Measurements from ENCODE around the gene PIK3IP1. TPM values are rescaled to one million over a fixed set of nuclear protein-coding genes. Genes with fewer than 3 reads are reported as not detected.
A peak's percentile ranks its signal among the peaks of the same experiment; 100 is the strongest.
"Not testable (repeated sequence)": the region's sequence is repeated elsewhere in the genome, so short reads cannot be mapped to it uniquely, and the experiment has no call there.

Gene PIK3IP1
- total RNA-seq, 1 donor from 2014 or later = 5.0 TPM

GRCh38 chr22:31247726-31248125 is 44.6 kb downstream of the PIK3IP1 start:
- Mint-ChIP-seq H3K4me1 (ENCODE audit: low read depth) (peaks cover 76% of the 10 kb centered on the region), H3K4me3 (ENCODE audit: unreplicated experiment) (peak overlapping the region; percentile 85), H3K36me3 (ENCODE audit: low read depth) (no peaks in the 10 kb centered on the region), H3K9me3 (ENCODE audit: low read depth) (no peaks in the 10 kb centered on the region), H3K27ac (ENCODE audit: unreplicated experiment) (peak overlapping the region; percentile 85), H3K27me3 (ENCODE audit: low read depth) (no peaks in the 10 kb centered on the region)
- no peak for DNase-seq (ENCODE audit: low spot score)
- TF ChIP-seq, protein P1, sequence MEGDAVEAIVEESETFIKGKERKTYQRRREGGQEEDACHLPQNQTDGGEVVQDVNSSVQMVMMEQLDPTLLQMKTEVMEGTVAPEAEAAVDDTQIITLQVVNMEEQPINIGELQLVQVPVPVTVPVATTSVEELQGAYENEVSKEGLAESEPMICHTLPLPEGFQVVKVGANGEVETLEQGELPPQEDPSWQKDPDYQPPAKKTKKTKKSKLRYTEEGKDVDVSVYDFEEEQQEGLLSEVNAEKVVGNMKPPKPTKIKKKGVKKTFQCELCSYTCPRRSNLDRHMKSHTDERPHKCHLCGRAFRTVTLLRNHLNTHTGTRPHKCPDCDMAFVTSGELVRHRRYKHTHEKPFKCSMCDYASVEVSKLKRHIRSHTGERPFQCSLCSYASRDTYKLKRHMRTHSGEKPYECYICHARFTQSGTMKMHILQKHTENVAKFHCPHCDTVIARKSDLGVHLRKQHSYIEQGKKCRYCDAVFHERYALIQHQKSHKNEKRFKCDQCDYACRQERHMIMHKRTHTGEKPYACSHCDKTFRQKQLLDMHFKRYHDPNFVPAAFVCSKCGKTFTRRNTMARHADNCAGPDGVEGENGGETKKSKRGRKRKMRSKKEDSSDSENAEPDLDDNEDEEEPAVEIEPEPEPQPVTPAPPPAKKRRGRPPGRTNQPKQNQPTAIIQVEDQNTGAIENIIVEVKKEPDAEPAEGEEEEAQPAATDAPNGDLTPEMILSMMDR (IDR thresholded peaks at IDR 0.05) = no peak

- no peaks in the 10 kb centered on the region for H3K36me3 Mint-ChIP-seq (ENCODE audit: low read depth)
- no peak overlapping the region for H3K4me3 Mint-ChIP-seq (ENCODE audit: unreplicated experiment)
- no peaks in the 10 kb centered on the region for H3K9me3 Mint-ChIP-seq (ENCODE audit: low read depth)
- no peak overlapping the region for H3K27ac Mint-ChIP-seq (ENCODE audit: unreplicated experiment)
- no peaks in the 10 kb centered on the region for H3K27me3 Mint-ChIP-seq (ENCODE audit: low read depth)
- DNase-seq (ENCODE audit: low spot score) = no peak
- H3K4me1 Mint-ChIP-seq (ENCODE audit: low read depth) = peaks cover 83% of the 10 kb centered on the region
- TF ChIP-seq, protein P1 (IDR thresholded peaks at IDR 0.05) = no peak
Measured at GRCh38 chr22:31246687-31247086, 45.6 kb downstream of the PIK3IP1 start.

GRCh38 chr22:31245998-31246397 is 46.3 kb downstream of the PIK3IP1 start:
- peak overlapping the region; percentile 61 for H3K27ac Mint-ChIP-seq (ENCODE audit: unreplicated experiment)
- not testable (repeated sequence) for DNase-seq (ENCODE audit: low spot score); H3K27me3 Mint-ChIP-seq (ENCODE audit: low read depth); H3K36me3 Mint-ChIP-seq (ENCODE audit: low read depth); H3K9me3 Mint-ChIP-seq (ENCODE audit: low read depth); H3K4me3 Mint-ChIP-seq (ENCODE audit: unreplicated experiment)
- peaks cover 83% of the 10 kb centered on the region for H3K4me1 Mint-ChIP-seq (ENCODE audit: low read depth)

- no peaks in the 10 kb centered on the region for H3K27me3 Mint-ChIP-seq (ENCODE audit: low read depth)
- no peak for DNase-seq (ENCODE audit: low spot score)
- no peaks in the 10 kb centered on the region for H3K36me3 Mint-ChIP-seq (ENCODE audit: low read depth)
- H3K4me3 Mint-ChIP-seq (ENCODE audit: unreplicated experiment) = no peak overlapping the region
- peak overlapping the region; percentile 98 for H3K27ac Mint-ChIP-seq (ENCODE audit: unreplicated experiment)
- H3K9me3 Mint-ChIP-seq (ENCODE audit: low read depth) = no peaks in the 10 kb centered on the region
- H3K4me1 Mint-ChIP-seq (ENCODE audit: low read depth) = peaks cover 83% of the 10 kb centered on the region
- TF ChIP-seq, protein P1 (IDR thresholded peaks at IDR 0.05) = no peak
Measured at GRCh38 chr22:31244943-31245451, 47.3 kb downstream of the PIK3IP1 start.

GRCh38 chr22:31244046-31244942 is 48.0 kb downstream of the PIK3IP1 start:
- no peaks in the 10 kb centered on the region for H3K27me3 Mint-ChIP-seq (ENCODE audit: low read depth)
- H3K27ac Mint-ChIP-seq (ENCODE audit: unreplicated experiment) = peak overlapping the region; percentile 98
- no peaks in the 10 kb centered on the region for H3K9me3 Mint-ChIP-seq (ENCODE audit: low read depth)
- TF ChIP-seq, protein P1 (IDR thresholded peaks at IDR 0.05) = no peak
- peak; percentile 96 for DNase-seq (ENCODE audit: low spot score)
- peaks cover 83% of the 10 kb centered on the region for H3K4me1 Mint-ChIP-seq (ENCODE audit: low read depth)
- H3K36me3 Mint-ChIP-seq (ENCODE audit: low read depth) = no peaks in the 10 kb centered on the region
- H3K4me3 Mint-ChIP-seq (ENCODE audit: unreplicated experiment) = no peak overlapping the region

Data from chondrocyte (in vitro differentiated cells).